ENCODE data around the gene YJEFN3.

YJEFN3 gene

GRCh38 chr19:19491321-19492025 lies 37.2 kb upstream of the YJEFN3 start:
- no peak for DNase-seq (ENCODE audit: low read depth)
- no peak for TF ChIP-seq CTCF (IDR thresholded peaks at IDR 0.05; ENCODE audit: low read depth, low read length, missing control alignments)
- H3K4me3 ChIP-seq (ENCODE audit: low read depth, low read length), result no peak overlapping the region

- TF ChIP-seq CTCF (IDR thresholded peaks at IDR 0.05; ENCODE audit: low read depth, low read length, missing control alignments), result no peak
- no peak for DNase-seq (ENCODE audit: low read depth)
- H3K4me3 ChIP-seq (ENCODE audit: low read depth, low read length), result no peak overlapping the region
These were observed 36.6 kb upstream of the YJEFN3 start for GRCh38 chr19:19492026-19492610.

- DNase-seq (ENCODE audit: low read depth), result no peak
These were observed 34.7 kb upstream of the YJEFN3 start for GRCh38 chr19:19493841-19494546.

GRCh38 chr19:19495614-19496603 lies 32.8 kb upstream of the YJEFN3 start:
- no peak for TF ChIP-seq CTCF (IDR thresholded peaks at IDR 0.05; ENCODE audit: low read depth, low read length, missing control alignments)
- no peak for DNase-seq (ENCODE audit: low read depth)
- H3K4me3 ChIP-seq (ENCODE audit: low read depth, low read length), result no peak overlapping the region

More at GRCh38 chr19:19493841-19494546, 34.7 kb upstream of the YJEFN3 start:
- no peak overlapping the region for H3K4me3 ChIP-seq (ENCODE audit: low read depth, low read length)
- TF ChIP-seq CTCF (IDR thresholded peaks at IDR 0.05; ENCODE audit: low read depth, low read length, missing control alignments), result no peak

GRCh38 chr19:19498255-19498991 lies 30.3 kb upstream of the YJEFN3 start:
- no peak for DNase-seq (ENCODE audit: low read depth)
- TF ChIP-seq CTCF (IDR thresholded peaks at IDR 0.05; ENCODE audit: low read depth, low read length, missing control alignments), result no peak
- H3K4me3 ChIP-seq (ENCODE audit: low read depth, low read length), result no peak overlapping the region
